NCI-H1092 treated with DMSO at 0.1 percent for 48 hours (cell line): ENCODE measurements around the gene CDKN2A.

Source experiments
- DNase-seq: peaks from one replicate; lab custom pipeline; 2025; lab: John Stamatoyannopoulos, UW

Gene CDKN2A

GRCh38 chr9:22005702-22006606, 11.8 kb upstream of the CDKN2A start:
- DNase-seq = no peak

- no peak for DNase-seq
These were observed 11.0 kb upstream of the CDKN2A start for GRCh38 chr9:22005021-22005701.

GRCh38 chr9:22002038-22002437, 7.8 kb upstream of the CDKN2A start:
- DNase-seq = no peak

- no peak for DNase-seq
These were observed 3.8 kb upstream of the CDKN2A start for GRCh38 chr9:21998026-21998425.

GRCh38 chr9:21997480-21997879, 3.3 kb upstream of the CDKN2A start:
- no peak for DNase-seq

GRCh38 chr9:21996858-21997257, 2.7 kb upstream of the CDKN2A start:
- DNase-seq = no peak

GRCh38 chr9:21996438-21996837, 2.2 kb upstream of the CDKN2A start:
- peak; percentile 59 for DNase-seq

GRCh38 chr9:21995666-21996398, 1.6 kb upstream of the CDKN2A start:
- peak; percentile 81 for DNase-seq

GRCh38 chr9:21995006-21995665, 944 bp upstream of the CDKN2A start:
- DNase-seq = peak; percentile 92

- DNase-seq = peak; percentile 98
These were observed 389 bp upstream of the CDKN2A start, which contains the start of gene CDKN2B-AS1 for GRCh38 chr9:21994556-21995005. TSS of gene CDKN2B-AS1 (plus strand) at chr9:21994791.

- DNase-seq = peak; percentile 64
These were observed 1.2 kb downstream of the CDKN2A start for GRCh38 chr9:21993007-21993406.

- DNase-seq = peak; percentile 43
These were observed 2.9 kb downstream of the CDKN2A start for GRCh38 chr9:21991072-21991959.

GRCh38 chr9:21989440-21990189, 4.6 kb downstream of the CDKN2A start:
- no peak for DNase-seq

GRCh38 chr9:21988056-21988990, 5.9 kb downstream of the CDKN2A start:
- peak; percentile 19 for DNase-seq

GRCh38 chr9:21985964-21986667, 8.1 kb downstream of the CDKN2A start:
- DNase-seq = no peak

GRCh38 chr9:21984101-21984500, 10.1 kb downstream of the CDKN2A start:
- DNase-seq = no peak

- DNase-seq = no peak
These were observed 10.6 kb downstream of the CDKN2A start for GRCh38 chr9:21983561-21983935.

- DNase-seq = no peak
These were observed 11.2 kb downstream of the CDKN2A start for GRCh38 chr9:21982861-21983560.
